ENCODE data around the gene BRD1. TPM values are rescaled to one million over a fixed set of nuclear protein-coding genes. Genes with fewer than 3 reads are reported as not detected.

BRD1 gene
- total and polyA plus RNA-seq, 9 donors = 13.6 to 45.6 (median 35.8) TPM

DNA sequence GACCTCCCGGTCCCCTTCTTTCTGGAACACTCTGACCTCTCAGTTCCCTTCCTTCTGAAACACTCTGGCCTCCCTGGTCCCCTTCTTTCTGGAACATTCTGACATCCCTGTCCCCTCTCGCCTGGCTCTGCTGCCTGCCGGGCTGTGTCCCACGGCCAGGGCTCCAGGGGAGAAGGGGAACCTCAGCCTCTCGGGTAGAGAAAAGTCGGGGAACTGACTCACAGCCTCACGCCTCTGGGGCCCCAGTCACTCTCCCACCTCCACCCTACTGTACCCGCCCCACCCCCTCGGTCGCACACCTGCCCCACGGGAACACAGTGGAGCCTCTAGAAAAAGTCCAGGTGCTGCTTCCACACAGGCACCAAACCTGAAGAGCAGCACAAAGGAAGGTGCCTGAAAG is 93.3 kb downstream of the BRD1 start:
- TF ChIP-seq EP300 (IDR thresholded peaks at IDR 0.05) (no peak), POLR2A (IDR thresholded peaks at IDR 0.05) (no peak)
- TF ChIP-seq, protein P1, sequence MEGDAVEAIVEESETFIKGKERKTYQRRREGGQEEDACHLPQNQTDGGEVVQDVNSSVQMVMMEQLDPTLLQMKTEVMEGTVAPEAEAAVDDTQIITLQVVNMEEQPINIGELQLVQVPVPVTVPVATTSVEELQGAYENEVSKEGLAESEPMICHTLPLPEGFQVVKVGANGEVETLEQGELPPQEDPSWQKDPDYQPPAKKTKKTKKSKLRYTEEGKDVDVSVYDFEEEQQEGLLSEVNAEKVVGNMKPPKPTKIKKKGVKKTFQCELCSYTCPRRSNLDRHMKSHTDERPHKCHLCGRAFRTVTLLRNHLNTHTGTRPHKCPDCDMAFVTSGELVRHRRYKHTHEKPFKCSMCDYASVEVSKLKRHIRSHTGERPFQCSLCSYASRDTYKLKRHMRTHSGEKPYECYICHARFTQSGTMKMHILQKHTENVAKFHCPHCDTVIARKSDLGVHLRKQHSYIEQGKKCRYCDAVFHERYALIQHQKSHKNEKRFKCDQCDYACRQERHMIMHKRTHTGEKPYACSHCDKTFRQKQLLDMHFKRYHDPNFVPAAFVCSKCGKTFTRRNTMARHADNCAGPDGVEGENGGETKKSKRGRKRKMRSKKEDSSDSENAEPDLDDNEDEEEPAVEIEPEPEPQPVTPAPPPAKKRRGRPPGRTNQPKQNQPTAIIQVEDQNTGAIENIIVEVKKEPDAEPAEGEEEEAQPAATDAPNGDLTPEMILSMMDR (IDR thresholded peaks at IDR 0.05) = no peak
- no peak overlapping the region for H3K27ac ChIP-seq
- no peak for DNase-seq
- 74 to 84% (median 82%) methylated on average over 11 of the region's 11 CpGs for WGBS, 3 donors
- no peaks in the 10 kb centered on the region for H3K36me3 ChIP-seq
- intact Hi-C loops (cut with DNase I) = no loop called here
- H3K4me3 ChIP-seq = no peak overlapping the region
- no peaks in the 10 kb centered on the region for H3K9me3 ChIP-seq
- no peaks in the 10 kb centered on the region for H3K4me1 ChIP-seq (ENCODE audit: insufficient read depth)
- no peaks in the 10 kb centered on the region for H3K27me3 ChIP-seq

DNA sequence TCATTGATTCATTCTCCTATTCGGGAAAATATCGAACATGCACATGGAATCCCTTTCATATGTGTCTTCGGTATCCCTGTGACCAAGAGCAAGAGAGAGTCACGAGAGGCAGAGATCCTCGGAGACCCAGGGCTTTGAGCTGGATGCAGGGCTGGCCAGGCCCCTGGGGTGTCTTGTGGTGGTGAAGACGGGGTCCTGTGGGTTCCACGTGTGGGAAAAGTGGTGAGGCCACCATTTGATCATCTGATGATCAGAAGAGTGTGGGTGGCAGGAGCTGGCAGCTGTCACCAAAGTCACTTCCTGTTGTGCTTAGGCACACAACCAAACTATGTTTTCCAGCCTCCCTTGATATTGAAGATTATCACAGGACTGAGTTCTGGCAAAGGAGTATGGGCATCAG is 94.0 kb downstream of the BRD1 start:
- Histone ChIP-seq H3K9me3 (no peaks in the 10 kb centered on the region), H3K27ac (no peak overlapping the region), H3K4me3 (no peak overlapping the region), H3K27me3 (no peaks in the 10 kb centered on the region), H3K4me1 (ENCODE audit: insufficient read depth) (no peaks in the 10 kb centered on the region), H3K36me3 (no peaks in the 10 kb centered on the region)
- WGBS, 3 donors = 82 to 93% (median 86%) methylated on average over 7 of the region's 7 CpGs
- intact Hi-C loops (cut with DNase I) = no loop called here
- TF ChIP-seq POLR2A (IDR thresholded peaks at IDR 0.05) (no peak), EP300 (IDR thresholded peaks at IDR 0.05) (no peak)
- TF ChIP-seq, protein P1 (IDR thresholded peaks at IDR 0.05) = no peak
- DNase-seq = no peak

DNA sequence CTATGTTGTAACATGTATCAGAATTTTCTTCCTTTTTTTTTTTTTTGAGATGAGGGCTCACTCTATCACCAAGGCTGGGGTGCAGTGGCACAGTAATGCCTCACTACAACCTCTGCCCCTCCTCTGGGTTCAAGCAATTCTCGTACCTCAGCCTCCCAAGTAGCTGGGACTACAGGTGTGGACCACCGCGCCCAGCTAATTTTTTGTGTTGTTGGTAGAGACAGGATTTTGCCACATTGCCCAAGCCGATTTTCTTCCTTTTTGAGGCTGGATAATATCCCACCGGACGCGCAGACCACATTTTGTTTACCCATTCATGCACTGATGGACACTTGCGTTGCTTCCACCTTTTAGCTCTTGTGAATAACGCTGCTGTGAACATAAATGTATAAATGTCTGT is 97.0 kb downstream of the BRD1 start:
- intact Hi-C loops (cut with DNase I) = no loop called here
- H3K27me3 ChIP-seq = no peaks in the 10 kb centered on the region
- no peaks in the 10 kb centered on the region for H3K36me3 ChIP-seq
- no peaks in the 10 kb centered on the region for H3K9me3 ChIP-seq
- no peak overlapping the region for H3K4me3 ChIP-seq
- 90 to 93% (median 91%) methylated on average over 9 of the region's 9 CpGs for WGBS, 3 donors
- H3K4me1 ChIP-seq (ENCODE audit: insufficient read depth) = no peaks in the 10 kb centered on the region
- TF ChIP-seq, protein P1 (IDR thresholded peaks at IDR 0.05) = no peak
- TF ChIP-seq EP300 (IDR thresholded peaks at IDR 0.05) (no peak), POLR2A (IDR thresholded peaks at IDR 0.05) (no peak)
- no peak overlapping the region for H3K27ac ChIP-seq
- no peak for DNase-seq

- 65 to 71% (median 67%) methylated on average over 31 of the region's 31 CpGs for WGBS, 3 donors
- TF ChIP-seq EP300 (IDR thresholded peaks at IDR 0.05) (no peak), POLR2A (IDR thresholded peaks at IDR 0.05) (no peak)
- TF ChIP-seq, protein P1 (IDR thresholded peaks at IDR 0.05) = no peak
- no peaks in the 10 kb centered on the region for H3K27me3 ChIP-seq
Observed at GRCh38 chr22:49728570-49729271, 99.0 kb downstream of the BRD1 start.

More at GRCh38 chr22:49728570-49729271, 99.0 kb downstream of the BRD1 start:
- Histone ChIP-seq H3K9me3 (no peaks in the 10 kb centered on the region), H3K27ac (no peak overlapping the region), H3K4me3 (no peak overlapping the region), H3K4me1 (ENCODE audit: insufficient read depth) (no peaks in the 10 kb centered on the region), H3K36me3 (no peaks in the 10 kb centered on the region)
- intact Hi-C loops (cut with DNase I) = no loop called here
- DNase-seq = no peak
